ENCODE results near the gene SYNGR3. TPM values are rescaled to one million over a fixed set of nuclear protein-coding genes. Genes with fewer than 3 reads are reported as not detected.

Gene SYNGR3
- total RNA-seq, 4 donors from 2014 or later: 2.3 TPM; not detected in 3

DNA sequence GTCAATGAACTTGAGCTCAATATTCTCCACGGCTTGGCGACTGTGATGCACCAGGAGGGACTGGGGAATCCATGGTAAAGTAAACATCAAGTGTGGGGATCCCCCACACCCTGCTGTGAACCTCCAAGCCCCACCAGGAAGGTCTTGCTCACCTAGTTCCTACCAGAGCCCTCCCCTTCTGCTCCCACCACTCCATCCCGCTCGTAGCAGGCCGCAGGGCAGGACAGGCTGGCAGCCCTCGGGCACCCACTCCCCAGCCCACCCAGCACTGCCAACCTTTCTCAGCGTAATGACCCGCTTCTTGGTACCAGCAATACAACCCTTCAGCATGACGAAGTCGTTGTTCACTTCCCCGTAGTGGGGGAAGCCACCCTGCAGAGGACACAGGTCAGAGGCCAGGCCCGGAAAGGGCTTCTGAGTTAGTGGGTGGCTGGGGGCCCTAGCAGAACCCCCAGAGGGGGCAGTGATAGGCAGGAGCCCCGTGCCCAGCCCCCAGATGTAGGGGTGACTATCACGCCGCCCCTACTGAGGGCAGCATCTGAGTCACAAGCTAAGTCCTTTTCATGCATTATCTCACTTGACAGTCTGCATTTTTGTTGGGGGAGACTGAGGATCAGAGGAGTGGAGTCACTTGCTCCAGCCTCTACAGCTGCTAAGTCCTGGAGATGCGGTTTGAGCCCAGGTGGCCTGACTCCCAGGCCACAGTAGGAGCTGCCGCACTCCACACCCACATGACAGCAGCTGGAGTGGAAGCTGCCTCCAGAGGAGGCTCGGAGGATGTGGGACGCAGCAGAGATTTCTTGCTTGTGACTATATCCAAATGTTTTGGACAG lies 44.0 kb upstream of the SYNGR3 start:
- no peaks in the 10 kb centered on the region for H3K27me3 ChIP-seq
- peaks cover 39 to 69% of the 10 kb centered on the region in 2 donors for H3K4me1 ChIP-seq
- peak overlapping the region; percentile 98 to 100 (median 98) for H3K27ac ChIP-seq
- no peaks in the 10 kb centered on the region for H3K9me3 ChIP-seq
- no peak for TF ChIP-seq POLR2A (IDR thresholded peaks at IDR 0.05)
- TF ChIP-seq, protein P1, sequence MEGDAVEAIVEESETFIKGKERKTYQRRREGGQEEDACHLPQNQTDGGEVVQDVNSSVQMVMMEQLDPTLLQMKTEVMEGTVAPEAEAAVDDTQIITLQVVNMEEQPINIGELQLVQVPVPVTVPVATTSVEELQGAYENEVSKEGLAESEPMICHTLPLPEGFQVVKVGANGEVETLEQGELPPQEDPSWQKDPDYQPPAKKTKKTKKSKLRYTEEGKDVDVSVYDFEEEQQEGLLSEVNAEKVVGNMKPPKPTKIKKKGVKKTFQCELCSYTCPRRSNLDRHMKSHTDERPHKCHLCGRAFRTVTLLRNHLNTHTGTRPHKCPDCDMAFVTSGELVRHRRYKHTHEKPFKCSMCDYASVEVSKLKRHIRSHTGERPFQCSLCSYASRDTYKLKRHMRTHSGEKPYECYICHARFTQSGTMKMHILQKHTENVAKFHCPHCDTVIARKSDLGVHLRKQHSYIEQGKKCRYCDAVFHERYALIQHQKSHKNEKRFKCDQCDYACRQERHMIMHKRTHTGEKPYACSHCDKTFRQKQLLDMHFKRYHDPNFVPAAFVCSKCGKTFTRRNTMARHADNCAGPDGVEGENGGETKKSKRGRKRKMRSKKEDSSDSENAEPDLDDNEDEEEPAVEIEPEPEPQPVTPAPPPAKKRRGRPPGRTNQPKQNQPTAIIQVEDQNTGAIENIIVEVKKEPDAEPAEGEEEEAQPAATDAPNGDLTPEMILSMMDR (IDR thresholded peaks at IDR 0.05 in 4 of 5, conservative IDR thresholded peaks at IDR 0.05 in 1 of 5): no peak
- intact Hi-C loops (cut with DNase I; ENCODE audit: low total_unique reads): loop anchor here (10.0 kb wide), 1 partner anchor 589 kb away; the partner anchor contains the start of genes CEMP1 and PDPK1
- H3K4me3 ChIP-seq: no peak overlapping the region
- no peaks in the 10 kb centered on the region for H3K36me3 ChIP-seq
- in situ Hi-C loops (cut with MboI; ENCODE audit: low sequenced_read_pairs in 4 of 4): no loop called here
- no peak for DNase-seq
- ATAC-seq: no peak

- no peaks in the 10 kb centered on the region for H3K27me3 ChIP-seq
- no peak for TF ChIP-seq POLR2A (IDR thresholded peaks at IDR 0.05)
- TF ChIP-seq, protein P1 (IDR thresholded peaks at IDR 0.05 in 4 of 5, conservative IDR thresholded peaks at IDR 0.05 in 1 of 5): no peak
- DNase-seq (peak in 1 of 2 donors; percentile 46), ATAC-seq (no peak)
- no peaks in the 10 kb centered on the region for H3K9me3 ChIP-seq
- in situ Hi-C loops (cut with MboI; ENCODE audit: low sequenced_read_pairs in 4 of 4): no loop called here
- peaks cover 37 to 70% of the 10 kb centered on the region in 2 donors for H3K4me1 ChIP-seq
- no peaks in the 10 kb centered on the region for H3K36me3 ChIP-seq
- H3K4me3 ChIP-seq: no peak overlapping the region
- intact Hi-C loops (cut with DNase I; ENCODE audit: low total_unique reads): loop anchor here (10.0 kb wide), 1 partner anchor 588 kb away; the partner anchor contains the start of genes CEMP1 and PDPK1
- H3K27ac ChIP-seq: peak overlapping the region; percentile 98 to 100 (median 98)
These were observed 43.0 kb upstream of the SYNGR3 start for GRCh38 chr16:1946495-1947368.

DNA sequence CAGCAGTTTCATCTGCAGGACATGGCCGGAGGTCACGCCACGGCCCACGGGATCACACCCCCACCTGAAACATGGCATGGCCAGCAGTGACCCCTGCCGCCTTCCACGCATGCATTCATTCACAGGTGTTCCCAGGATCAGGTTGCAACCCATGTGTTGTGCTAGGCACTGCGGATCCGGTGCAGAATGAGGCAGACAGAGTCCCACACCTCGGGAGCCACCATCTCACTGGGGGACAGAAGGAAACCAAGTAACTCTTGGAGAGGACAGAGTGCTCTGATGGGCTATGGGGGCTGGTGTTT lies 42.5 kb upstream of the SYNGR3 start:
- Histone ChIP-seq H3K4me3 (no peak overlapping the region), H3K9me3 (no peaks in the 10 kb centered on the region), H3K36me3 (no peaks in the 10 kb centered on the region), H3K27me3 (no peaks in the 10 kb centered on the region), H3K4me1 (peaks cover 31 to 69% of the 10 kb centered on the region in 2 donors), H3K27ac (peak overlapping the region; percentile 98 to 100 (median 98))
- DNase-seq: peak in 1 of 2 donors; percentile 55
- in situ Hi-C loops (cut with MboI; ENCODE audit: low sequenced_read_pairs in 4 of 4): no loop called here
- intact Hi-C loops (cut with DNase I; ENCODE audit: low total_unique reads): loop anchor here (10.0 kb wide), 1 partner anchor 587 kb away; the partner anchor contains the start of genes CEMP1 and PDPK1
- no peak for ATAC-seq
- no peak for TF ChIP-seq POLR2A (IDR thresholded peaks at IDR 0.05)
- TF ChIP-seq, protein P1 (IDR thresholded peaks at IDR 0.05 in 4 of 5, conservative IDR thresholded peaks at IDR 0.05 in 1 of 5): no peak

DNA sequence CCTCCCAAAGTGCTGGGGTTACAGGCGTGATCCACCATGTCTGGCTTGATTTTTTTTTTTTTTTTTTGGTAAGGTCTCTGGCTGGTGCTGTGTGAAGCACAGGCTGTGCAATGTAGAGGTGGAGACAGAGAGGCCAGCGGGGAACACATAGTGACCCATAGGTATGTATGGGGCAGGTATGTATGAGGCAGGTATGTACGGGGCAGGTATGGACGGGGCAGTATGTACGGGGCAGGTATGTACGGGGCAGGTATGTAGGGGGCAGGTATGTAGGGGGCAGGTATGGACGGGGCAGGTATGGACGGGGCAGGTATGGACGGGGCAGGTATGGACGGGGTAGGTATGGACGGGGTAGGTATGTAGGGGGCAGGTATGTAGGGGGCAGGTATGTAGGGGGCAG lies 40.3 kb upstream of the SYNGR3 start:
- intact Hi-C loops (cut with DNase I; ENCODE audit: low total_unique reads): loop anchor here (10.0 kb wide), 1 partner anchor 585 kb away; the partner anchor contains the start of genes CEMP1 and PDPK1
- Histone ChIP-seq H3K36me3 (no peaks in the 10 kb centered on the region), H3K4me1 (peaks cover 39 to 83% of the 10 kb centered on the region in 2 donors), H3K27ac (peak overlapping the region; percentile 70 to 100 (median 98)), H3K9me3 (no peaks in the 10 kb centered on the region), H3K27me3 (no peaks in the 10 kb centered on the region), H3K4me3 (no peak overlapping the region)
- ATAC-seq: no peak
- TF ChIP-seq, protein P1 (IDR thresholded peaks at IDR 0.05 in 4 of 5, conservative IDR thresholded peaks at IDR 0.05 in 1 of 5): no peak
- TF ChIP-seq POLR2A (IDR thresholded peaks at IDR 0.05): no peak
- DNase-seq: no peak
- in situ Hi-C loops (cut with MboI; ENCODE audit: low sequenced_read_pairs in 4 of 4): no loop called here
